Suprapubic skin (tissue), 4 donors: ENCODE measurements around the gene ANKRD42. TPM values are rescaled to one million over a fixed set of nuclear protein-coding genes. Genes with fewer than 3 reads are reported as not detected.
A peak's percentile ranks its signal among the peaks of the same experiment; 100 is the strongest.

Experiments
- DNase-seq, 2 donors: peaks; one replicate each; pipeline ENCODE4 v3.0.0-alpha.2; 2019; ENCODE audit warnings: low spot score in 2 of 2
- H3K27ac ChIP-seq: fragments of 200-600 bp; sonication (generic); one replicate; pipeline ENCODE4 v1.5.1; 2019
- H3K27me3 ChIP-seq: fragments of 200-600 bp; sonication (generic); one replicate; pipeline ENCODE4 v1.5.1; 2019
- H3K36me3 ChIP-seq: fragments of 200-600 bp; sonication (generic); one replicate; pipeline ENCODE4 v1.5.1; 2019
- H3K4me1 ChIP-seq: fragments of 200-600 bp; sonication (generic); one replicate; pipeline ENCODE4 v1.5.1; 2019
- H3K4me3 ChIP-seq: fragments of 200-600 bp; sonication (generic); one replicate; pipeline ENCODE4 v1.5.1; 2019; ENCODE audit warnings: mild to moderate bottlenecking
- H3K9me3 ChIP-seq: fragments of 200-600 bp; sonication (generic); one replicate; pipeline ENCODE4 v1.5.1; 2019
- CTCF ChIP-seq, 2 donors: fragments of 200-600 bp in 1 of 2; fragments of 450-650 bp in 1 of 2; sonication (generic) in 1 of 2; IDR thresholded peaks; one replicate each; pipeline ENCODE4 v1.5.1; 2016 to 2019; ENCODE audit warnings: antibody characterized with exemption in 2 of 2, mild to moderate bottlenecking in 1 of 2, moderate library complexity in 1 of 2
- EP300 ChIP-seq: sonication (generic); formaldehyde crosslinking; IDR thresholded peaks from one replicate; pipeline ENCODE4 v1.6.1; 2017; ENCODE audit warnings: antibody characterized with exemption
- POLR2A ChIP-seq, 2 donors: fragments of 450-650 bp; IDR thresholded peaks; one replicate each; pipeline ENCODE4 v1.6.1; 2017; ENCODE audit warnings: antibody characterized with exemption in 2 of 2, mild to moderate bottlenecking in 2 of 2, moderate library complexity in 2 of 2
- POLR2AphosphoS5 ChIP-seq, 3 donors: sonication (generic); formaldehyde crosslinking; IDR thresholded peaks; one replicate each; pipeline ENCODE4 v1.6.1; 2017; ENCODE audit warnings: antibody characterized with exemption in 3 of 3
- WGBS: methylation state at CpG from one replicate; pipeline ENCODE4 v1.1.5; 2018; 5-methylcytosine and 5-hydroxymethylcytosine counted together
- total RNA-seq, 4 donors: library from RNA; depleted of rRNA; stranded (reverse); fragments of >200 nt; gene quantifications; one replicate each; pipeline ENCODE4 v1.1.0, GENCODE V29; 2016

Gene ANKRD42
- total RNA-seq, 4 donors from 2014 or later, result 7.2 to 12.6 (median 10.5) TPM

- 81% methylated on average over 3 of the region's 3 CpGs for WGBS
- Histone ChIP-seq H3K4me3 (no peak overlapping the region), H3K36me3 (no peaks in the 10 kb centered on the region), H3K4me1 (no peaks in the 10 kb centered on the region), H3K27ac (no peak overlapping the region), H3K9me3 (no peaks in the 10 kb centered on the region), H3K27me3 (no peaks in the 10 kb centered on the region)
- no peak for DNase-seq
- no peak for TF ChIP-seq CTCF (IDR thresholded peaks at IDR 0.05)
- no peak for TF ChIP-seq POLR2AphosphoS5 (IDR thresholded peaks at IDR 0.05)
- TF ChIP-seq POLR2A (IDR thresholded peaks at IDR 0.05), result no peak
- no peak for TF ChIP-seq EP300
Measured at GRCh38 chr11:83238111-83238510, 44.6 kb downstream of the ANKRD42 start.

GRCh38 chr11:83241291-83241946 is 47.9 kb downstream of the ANKRD42 start:
- 32% methylated on average over 5 of the region's 5 CpGs for WGBS
- Histone ChIP-seq H3K9me3 (no peaks in the 10 kb centered on the region), H3K36me3 (no peaks in the 10 kb centered on the region), H3K4me3 (no peak overlapping the region), H3K27ac (no peak overlapping the region), H3K27me3 (no peaks in the 10 kb centered on the region), H3K4me1 (no peaks in the 10 kb centered on the region)
- DNase-seq, result no peak
- TF ChIP-seq POLR2A (IDR thresholded peaks at IDR 0.05) (no peak), CTCF (IDR thresholded peaks at IDR 0.05) (peak; percentile 4 to 36)

GRCh38 chr11:83249445-83249844 is 55.9 kb downstream of the ANKRD42 start:
- TF ChIP-seq CTCF (IDR thresholded peaks at IDR 0.05) (no peak), POLR2AphosphoS5 (IDR thresholded peaks at IDR 0.05) (no peak), EP300 (no peak), POLR2A (IDR thresholded peaks at IDR 0.05) (no peak)
- DNase-seq, result no peak
- 100% methylated on average over 1 of the region's 1 CpG for WGBS
- Histone ChIP-seq H3K27ac (no peak overlapping the region), H3K27me3 (no peaks in the 10 kb centered on the region), H3K9me3 (no peaks in the 10 kb centered on the region), H3K4me3 (no peak overlapping the region), H3K36me3 (no peaks in the 10 kb centered on the region), H3K4me1 (no peaks in the 10 kb centered on the region)

GRCh38 chr11:83249972-83250593 is 56.6 kb downstream of the ANKRD42 start:
- H3K27me3 ChIP-seq, result no peaks in the 10 kb centered on the region
- H3K27ac ChIP-seq, result no peak overlapping the region
- WGBS, result 9% methylated on average over 4 of the region's 4 CpGs
- H3K4me3 ChIP-seq, result no peak overlapping the region
- H3K36me3 ChIP-seq, result no peaks in the 10 kb centered on the region
- TF ChIP-seq CTCF (IDR thresholded peaks at IDR 0.05) (peak; percentile 59 to 75), POLR2A (IDR thresholded peaks at IDR 0.05) (no peak)
- no peak for DNase-seq
- H3K4me1 ChIP-seq, result no peaks in the 10 kb centered on the region
- H3K9me3 ChIP-seq, result no peaks in the 10 kb centered on the region

- Histone ChIP-seq H3K4me1 (no peaks in the 10 kb centered on the region), H3K4me3 (no peak overlapping the region), H3K9me3 (no peaks in the 10 kb centered on the region), H3K36me3 (no peaks in the 10 kb centered on the region), H3K27ac (no peak overlapping the region), H3K27me3 (no peaks in the 10 kb centered on the region)
- no peak for DNase-seq
- TF ChIP-seq CTCF (IDR thresholded peaks at IDR 0.05) (no peak), EP300 (no peak), POLR2A (IDR thresholded peaks at IDR 0.05) (no peak), POLR2AphosphoS5 (IDR thresholded peaks at IDR 0.05) (no peak)
- WGBS, result 97% methylated on average over 2 of the region's 2 CpGs
Measured at GRCh38 chr11:83252266-83252665, 58.8 kb downstream of the ANKRD42 start.
